Colonic mucosa (tissue), 4 donors: ENCODE data around the gene OR2S2. TPM values are rescaled to one million over a fixed set of nuclear protein-coding genes. Genes with fewer than 3 reads are reported as not detected.

Experiments used
- DNase-seq: peaks from one replicate; pipeline ENCODE4 v3.0.0-alpha.2; 2020
- H3K27ac ChIP-seq: fragments of 200-600 bp; one replicate; pipeline ENCODE4 v1.8.0; 2021
- H3K27me3 ChIP-seq: fragments of 200-600 bp; one replicate; pipeline ENCODE4 v1.8.0; 2021
- H3K36me3 ChIP-seq: fragments of 200-600 bp; one replicate; pipeline ENCODE4 v1.8.0; 2021
- H3K4me1 ChIP-seq: fragments of 200-600 bp; one replicate; pipeline ENCODE4 v1.8.0; 2021; ENCODE audit warnings: mild to moderate bottlenecking
- H3K4me3 ChIP-seq: fragments of 200-600 bp; one replicate; pipeline ENCODE4 v1.8.0; 2021
- H3K9ac ChIP-seq, 2 donors: one replicate each; pipeline ENCODE4 v1.7.0; 2013; ENCODE audit warnings: control low read depth in 2 of 2, low read depth in 2 of 2, low read length in 2 of 2
- H3K9me3 ChIP-seq: fragments of 200-600 bp; one replicate; pipeline ENCODE4 v1.8.0; 2021
- intact Hi-C: fragments of 100-400 bp; cut with DNase I; formaldehyde crosslinking; loops from one replicate; pipeline ENCODE4 v1.14.1; 2022
- total RNA-seq, 2 donors: library from RNA; stranded (reverse); fragmentation: NEBNext Ultra II Directional in 1 of 2; extraction: Animal tissue kit (Norgen Biotek cat#: 25700) in 1 of 2; gene quantifications; one replicate each; pipeline ENCODE4 v1.2.1, GENCODE V29; 2021
- TF ChIP-seq, protein P1 (sequence below): fragments of 200-600 bp; IDR thresholded peaks from one replicate; pipeline ENCODE4 v1.8.0; 2022; ENCODE audit warnings: antibody characterized with exemption, mild to moderate bottlenecking
- donor health status: healthy.
- donor health status: DM: no; HTN: no; CAD: no.
- donor health status: DM: no; HTN: no; CAD: no.

The OR2S2 gene
- total RNA-seq, 2 donors from 2014 or later: not detected

DNA sequence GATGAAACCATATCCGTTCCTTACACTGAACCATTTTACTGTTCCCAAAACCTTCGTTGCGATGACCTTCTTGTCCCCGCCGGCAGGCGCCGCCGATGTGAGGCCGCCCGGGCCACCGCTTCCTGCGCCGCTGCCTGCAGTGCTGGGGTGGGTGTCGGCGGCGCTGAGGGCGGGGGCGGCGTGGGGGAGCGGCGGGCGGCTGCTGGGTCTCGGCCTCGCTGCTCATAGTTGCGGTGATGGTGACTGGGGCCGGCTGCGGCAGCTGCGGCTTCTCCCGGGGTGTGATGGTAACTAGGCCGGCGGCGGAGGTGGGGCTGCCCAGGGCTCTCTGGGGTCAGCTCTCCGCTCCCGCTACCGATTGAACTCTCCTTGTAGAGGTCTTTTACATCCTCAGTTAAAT lies 14.1 kb upstream of the OR2S2 start:
- Histone ChIP-seq H3K9me3 (no peaks in the 10 kb centered on the region), H3K4me3 (no peak overlapping the region), H3K27ac (no peak overlapping the region), H3K9ac (no peak overlapping the region), H3K36me3 (no peaks in the 10 kb centered on the region), H3K27me3 (no peaks in the 10 kb centered on the region), H3K4me1 (peaks cover 6% of the 10 kb centered on the region)
- no peak for DNase-seq
- intact Hi-C loops: no loop called here
- TF ChIP-seq, protein P1, sequence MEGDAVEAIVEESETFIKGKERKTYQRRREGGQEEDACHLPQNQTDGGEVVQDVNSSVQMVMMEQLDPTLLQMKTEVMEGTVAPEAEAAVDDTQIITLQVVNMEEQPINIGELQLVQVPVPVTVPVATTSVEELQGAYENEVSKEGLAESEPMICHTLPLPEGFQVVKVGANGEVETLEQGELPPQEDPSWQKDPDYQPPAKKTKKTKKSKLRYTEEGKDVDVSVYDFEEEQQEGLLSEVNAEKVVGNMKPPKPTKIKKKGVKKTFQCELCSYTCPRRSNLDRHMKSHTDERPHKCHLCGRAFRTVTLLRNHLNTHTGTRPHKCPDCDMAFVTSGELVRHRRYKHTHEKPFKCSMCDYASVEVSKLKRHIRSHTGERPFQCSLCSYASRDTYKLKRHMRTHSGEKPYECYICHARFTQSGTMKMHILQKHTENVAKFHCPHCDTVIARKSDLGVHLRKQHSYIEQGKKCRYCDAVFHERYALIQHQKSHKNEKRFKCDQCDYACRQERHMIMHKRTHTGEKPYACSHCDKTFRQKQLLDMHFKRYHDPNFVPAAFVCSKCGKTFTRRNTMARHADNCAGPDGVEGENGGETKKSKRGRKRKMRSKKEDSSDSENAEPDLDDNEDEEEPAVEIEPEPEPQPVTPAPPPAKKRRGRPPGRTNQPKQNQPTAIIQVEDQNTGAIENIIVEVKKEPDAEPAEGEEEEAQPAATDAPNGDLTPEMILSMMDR: no peak

DNA sequence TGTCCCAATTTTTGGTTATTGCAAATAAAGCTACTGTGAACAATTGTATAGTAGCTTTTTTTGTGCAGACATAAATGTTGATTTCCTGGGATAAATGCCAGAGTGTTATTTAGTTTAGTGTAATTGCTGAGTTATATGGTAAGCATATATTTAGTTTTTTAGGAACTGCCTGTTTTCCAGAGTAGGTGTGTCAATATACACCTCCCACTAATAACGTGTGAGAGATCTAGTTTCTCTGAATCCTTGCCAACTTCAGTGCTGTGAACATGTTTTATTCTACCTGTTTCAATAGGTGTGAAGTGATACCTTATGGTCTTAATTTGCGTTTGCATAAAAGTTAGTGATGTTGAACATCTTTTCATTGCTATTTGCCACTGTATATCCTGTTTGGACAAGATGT lies 9.1 kb upstream of the OR2S2 start:
- TF ChIP-seq, protein P1: no peak
- Histone ChIP-seq H3K4me3 (no peak overlapping the region), H3K27me3 (no peaks in the 10 kb centered on the region), H3K9ac (no peak overlapping the region), H3K9me3 (no peaks in the 10 kb centered on the region), H3K27ac (peak overlapping the region; percentile 13), H3K36me3 (no peaks in the 10 kb centered on the region), H3K4me1 (peaks cover 6% of the 10 kb centered on the region)
- no peak for DNase-seq
- intact Hi-C loops: loop anchor here (5.0 kb wide), 1 partner anchor 40 kb away; no protein-coding TSS in a partner anchor

DNA sequence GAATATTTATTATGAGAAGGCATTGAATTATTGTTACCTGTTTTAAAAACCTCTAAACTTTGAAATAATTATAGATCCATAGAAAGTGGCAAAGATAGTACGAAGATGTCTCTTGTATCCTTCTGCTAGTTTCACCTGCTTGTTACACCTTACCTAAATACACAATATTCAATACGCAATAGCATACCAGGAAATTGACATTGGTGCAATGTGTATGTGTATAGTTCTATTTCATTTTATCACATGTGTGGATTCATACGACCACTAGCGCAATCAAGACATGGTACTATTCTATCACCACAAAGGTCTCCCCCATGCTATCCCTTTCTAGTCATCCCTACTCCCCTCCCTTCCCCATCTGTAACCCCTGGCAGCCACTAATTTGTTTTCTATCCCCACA lies 8.5 kb upstream of the OR2S2 start:
- intact Hi-C loops: loop anchor here (5.0 kb wide), 1 partner anchor 41 kb away; no protein-coding TSS in a partner anchor
- Histone ChIP-seq H3K4me1 (peaks cover 6% of the 10 kb centered on the region), H3K27me3 (no peaks in the 10 kb centered on the region), H3K36me3 (no peaks in the 10 kb centered on the region), H3K4me3 (no peak overlapping the region), H3K9ac (no peak overlapping the region), H3K27ac (peak overlapping the region; percentile 13), H3K9me3 (no peaks in the 10 kb centered on the region)
- TF ChIP-seq, protein P1: no peak
- DNase-seq: no peak

DNA sequence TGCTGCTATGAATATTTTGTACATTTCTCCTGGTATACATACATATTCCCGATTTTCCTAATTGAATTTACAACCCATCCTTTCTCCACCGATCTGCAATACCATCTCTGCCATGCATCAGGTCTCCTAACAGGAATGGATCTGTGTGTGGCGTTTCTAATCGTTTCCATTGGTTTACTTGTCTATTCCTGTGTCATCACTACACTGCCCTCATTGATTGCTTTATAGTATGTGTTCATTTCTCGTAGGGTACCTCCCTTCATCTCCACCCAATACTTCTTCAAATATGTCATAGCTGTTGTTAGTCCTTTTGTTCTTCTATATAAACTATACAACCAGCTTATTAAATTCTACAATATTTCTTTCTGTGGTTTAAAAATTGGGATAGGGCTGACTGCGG lies 7.1 kb upstream of the OR2S2 start:
- peaks cover 6% of the 10 kb centered on the region for H3K4me1 ChIP-seq
- H3K36me3 ChIP-seq: no peaks in the 10 kb centered on the region
- intact Hi-C loops: loop anchor here (5.0 kb wide), 1 partner anchor 42 kb away; no protein-coding TSS in a partner anchor
- no peaks in the 10 kb centered on the region for H3K27me3 ChIP-seq
- no peak for DNase-seq
- no peak overlapping the region for H3K4me3 ChIP-seq
- peak overlapping the region; percentile 8 for H3K27ac ChIP-seq
- no peak overlapping the region for H3K9ac ChIP-seq
- TF ChIP-seq, protein P1: no peak
- H3K9me3 ChIP-seq: no peaks in the 10 kb centered on the region

DNA sequence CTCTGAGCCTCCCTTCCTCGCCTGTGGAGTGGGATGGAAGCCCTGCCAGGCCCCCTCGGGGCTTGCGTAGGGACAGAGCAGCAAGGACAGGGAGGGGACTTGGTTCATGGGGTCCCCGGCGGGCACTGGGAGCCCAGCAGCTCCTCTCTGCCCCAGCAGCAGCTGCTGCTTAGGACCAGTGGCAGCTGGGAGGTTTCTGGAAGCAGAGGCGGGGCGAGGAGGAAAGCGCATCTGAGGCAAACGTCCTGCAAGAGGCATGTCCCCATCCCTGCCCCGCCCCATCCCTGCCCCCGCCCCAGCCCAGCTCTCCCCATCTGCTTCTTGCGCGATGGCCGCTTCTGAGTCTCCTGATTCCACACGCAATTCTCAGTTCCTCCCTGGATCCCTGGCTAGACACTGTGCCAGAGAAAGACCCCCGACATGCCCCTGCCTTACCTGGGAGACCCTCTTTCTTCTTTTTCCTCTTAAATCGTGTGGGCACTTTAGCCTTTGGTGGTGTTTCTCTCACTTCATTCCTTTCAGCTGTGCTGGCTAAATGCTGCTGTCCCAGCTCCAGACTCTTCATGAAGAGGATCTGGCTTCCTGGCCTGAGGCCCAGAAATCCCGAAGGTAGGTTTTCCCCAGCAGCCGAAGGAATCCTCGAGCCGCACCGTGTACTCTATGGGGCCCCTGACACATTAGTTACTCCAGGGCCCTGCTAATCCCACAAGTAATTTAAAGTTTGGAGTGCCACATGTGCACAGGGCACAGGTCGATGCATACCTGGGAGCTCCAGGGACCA lies 4.4 kb upstream of the OR2S2 start:
- Histone ChIP-seq H3K9ac (peak overlapping the region in 1 of 2 donors; percentile 28), H3K4me3 (no peak overlapping the region), H3K9me3 (no peaks in the 10 kb centered on the region), H3K36me3 (no peaks in the 10 kb centered on the region), H3K27ac (no peak overlapping the region), H3K27me3 (no peaks in the 10 kb centered on the region), H3K4me1 (no peaks in the 10 kb centered on the region)
- intact Hi-C loops: no loop called here
- DNase-seq: no peak
- TF ChIP-seq, protein P1: no peak
